GM18508 (cell line): Measurements from ENCODE around the gene TKT.

Experiments used
- ATAC-seq: cut with Tn5 transposase; IDR thresholded peaks from one replicate; pipeline ENCODE4 v1.9.1; 2021; ENCODE audit warnings: moderate number of reproducible peaks; ENCODE audit not compliant: insufficient read depth, unreplicated experiment

The TKT gene

GRCh38 chr3:53242155-53242554 is 13.7 kb downstream of the TKT start:
- no peak for ATAC-seq

- no peak for ATAC-seq
Observed at GRCh38 chr3:53240989-53241972, 14.5 kb downstream of the TKT start.

GRCh38 chr3:53239800-53240199 is 16.0 kb downstream of the TKT start:
- no peak for ATAC-seq

GRCh38 chr3:53238886-53239285 is 16.9 kb downstream of the TKT start:
- ATAC-seq: no peak

- no peak for ATAC-seq
Observed at GRCh38 chr3:53238051-53238850, 17.6 kb downstream of the TKT start.

- no peak for ATAC-seq
Observed at GRCh38 chr3:53236112-53236841, 19.5 kb downstream of the TKT start.

- no peak for ATAC-seq
Observed at GRCh38 chr3:53235545-53235944, 20.3 kb downstream of the TKT start.

GRCh38 chr3:53234841-53235232 is 21.0 kb downstream of the TKT start:
- no peak for ATAC-seq

- ATAC-seq: no peak
Observed at GRCh38 chr3:53234130-53234840, 21.5 kb downstream of the TKT start.

- ATAC-seq: no peak
Observed at GRCh38 chr3:53232641-53233377, 23.0 kb downstream of the TKT start.

GRCh38 chr3:53231532-53232511 is 24.0 kb downstream of the TKT start:
- ATAC-seq: no peak

GRCh38 chr3:53230789-53231188 is 25.0 kb downstream of the TKT start:
- ATAC-seq: no peak

- no peak for ATAC-seq
Observed at GRCh38 chr3:53230041-53230621, 25.7 kb downstream of the TKT start.

GRCh38 chr3:53229606-53230005 is 26.2 kb downstream of the TKT start:
- no peak for ATAC-seq

GRCh38 chr3:53229171-53229570 is 26.7 kb downstream of the TKT start:
- ATAC-seq: no peak

GRCh38 chr3:53227993-53228885 is 27.6 kb downstream of the TKT start:
- ATAC-seq: no peak
